Measurements from ENCODE around the gene HADHB. TPM values are rescaled to one million over a fixed set of nuclear protein-coding genes. Genes with fewer than 3 reads are reported as not detected.
A peak's percentile ranks its signal among the peaks of the same experiment; 100 is the strongest.
"Not testable (repeated sequence)": the region's sequence is repeated elsewhere in the genome, so short reads cannot be mapped to it uniquely, and the experiment has no call there.

HADHB gene
- polyA plus RNA-seq, 6 donors from 2014 or later = 97.7 to 133 (median 110) TPM

- Mint-ChIP-seq H3K9me3 (no peaks in the 10 kb centered on the region), H3K27me3 (no peaks in the 10 kb centered on the region), H3K27ac (peak overlapping the region in 1 of 6 donors; percentile 33), H3K4me3 (no peak overlapping the region), H3K36me3 (no peaks in the 10 kb centered on the region), H3K4me1 (peaks cover 6 to 9% (median 8%) of the 10 kb centered on the region in 3 donors)
- ATAC-seq (ENCODE audit: low read depth in 2 of 2) (no peak), DNase-seq (no peak)
Observed at GRCh38 chr2:26330604-26331003, 85.9 kb downstream of the HADHB start.

DNA sequence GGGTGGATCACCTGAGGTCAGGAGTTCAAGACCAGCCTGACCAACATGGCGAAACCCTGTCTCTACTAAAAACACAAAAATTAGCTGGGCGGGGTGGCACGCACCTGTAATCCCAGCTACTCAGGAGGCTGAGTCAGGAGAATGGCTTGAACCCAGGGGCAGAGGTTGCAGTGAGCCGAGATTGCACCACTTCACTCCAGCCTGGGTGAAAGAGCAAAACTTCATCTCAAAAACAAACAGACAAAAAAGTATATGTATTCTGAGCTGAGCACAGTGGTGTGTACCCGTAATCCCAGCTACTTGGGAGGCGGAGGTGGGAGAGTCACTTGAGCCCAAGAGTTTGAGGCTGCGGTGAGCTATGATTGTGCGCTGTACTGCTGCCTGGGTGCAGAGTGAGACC, 86.6 kb downstream of the HADHB start:
- not testable (repeated sequence) for DNase-seq; H3K9me3 Mint-ChIP-seq; H3K4me3 Mint-ChIP-seq; H3K27me3 Mint-ChIP-seq; H3K4me1 Mint-ChIP-seq; ATAC-seq (ENCODE audit: low read depth in 2 of 2); H3K36me3 Mint-ChIP-seq; H3K27ac Mint-ChIP-seq

GRCh38 chr2:26333293-26333692, 88.6 kb downstream of the HADHB start:
- no peaks in the 10 kb centered on the region for H3K9me3 Mint-ChIP-seq
- DNase-seq = no peak
- H3K4me3 Mint-ChIP-seq = no peak overlapping the region
- peak overlapping the region in 1 of 6 donors; percentile 33 for H3K27ac Mint-ChIP-seq
- no peaks in the 10 kb centered on the region for H3K27me3 Mint-ChIP-seq
- ATAC-seq (ENCODE audit: low read depth in 2 of 2) = no peak
- no peaks in the 10 kb centered on the region for H3K36me3 Mint-ChIP-seq
- peaks cover 6 to 9% (median 8%) of the 10 kb centered on the region in 3 donors for H3K4me1 Mint-ChIP-seq

- no peak for ATAC-seq (ENCODE audit: low read depth in 2 of 2)
- Mint-ChIP-seq H3K4me1 (peaks cover under 1 to 2% (median 2%) of the 10 kb centered on the region in 3 donors), H3K27ac (no peak overlapping the region), H3K36me3 (no peaks in the 10 kb centered on the region), H3K9me3 (no peaks in the 10 kb centered on the region), H3K27me3 (no peaks in the 10 kb centered on the region), H3K4me3 (no peak overlapping the region)
- no peak for DNase-seq
Observed at GRCh38 chr2:26335231-26335630, 90.5 kb downstream of the HADHB start.

DNA sequence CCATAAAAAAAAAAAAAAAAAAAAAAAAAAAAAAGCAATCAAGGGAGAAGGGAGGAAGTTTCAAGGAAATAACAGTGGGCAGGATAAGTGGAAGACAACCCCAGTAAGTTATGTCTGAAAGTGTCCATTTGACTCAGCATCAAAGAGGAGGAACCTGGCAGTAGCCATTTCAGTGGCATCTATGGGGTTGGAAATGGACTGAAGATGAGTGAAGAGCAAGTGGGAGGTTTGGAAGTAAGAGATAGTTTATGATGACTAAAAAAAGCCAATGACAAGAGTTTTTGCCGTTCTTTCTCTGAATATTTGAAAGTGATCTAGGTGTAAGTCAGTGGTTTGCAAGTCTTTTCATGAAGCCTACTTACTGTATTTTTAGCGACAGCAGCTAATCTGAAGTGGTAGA, 92.0 kb downstream of the HADHB start:
- Mint-ChIP-seq H3K27me3 (no peaks in the 10 kb centered on the region), H3K4me3 (no peak overlapping the region), H3K9me3 (no peaks in the 10 kb centered on the region), H3K27ac (peak overlapping the region in 1 of 6 donors; percentile 38), H3K36me3 (no peaks in the 10 kb centered on the region), H3K4me1 (no peaks in the 10 kb centered on the region)
- ATAC-seq (ENCODE audit: low read depth in 2 of 2) (no peak), DNase-seq (no peak)

DNA sequence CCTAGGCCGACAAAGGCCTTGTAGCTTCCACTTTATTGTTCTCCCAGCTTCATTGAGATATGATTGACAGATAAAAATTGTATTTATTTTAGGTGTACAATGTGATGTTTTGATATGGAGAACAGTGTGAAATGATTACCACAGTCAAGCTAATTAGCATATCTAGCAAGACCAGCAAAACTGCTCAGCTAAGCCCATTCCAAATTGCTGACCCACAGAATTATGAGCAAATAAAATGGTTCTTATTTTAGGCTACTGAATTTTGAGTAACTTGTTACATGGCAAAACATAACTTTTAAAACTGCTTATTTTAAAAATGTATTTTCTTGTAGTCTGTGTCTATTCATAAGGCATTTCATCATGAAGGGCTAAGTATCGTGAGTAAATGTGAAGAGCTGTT, 92.6 kb downstream of the HADHB start:
- Mint-ChIP-seq H3K9me3 (no peaks in the 10 kb centered on the region), H3K4me3 (no peak overlapping the region), H3K36me3 (no peaks in the 10 kb centered on the region), H3K27me3 (no peaks in the 10 kb centered on the region), H3K27ac (no peak overlapping the region), H3K4me1 (no peaks in the 10 kb centered on the region)
- ATAC-seq (ENCODE audit: low read depth in 2 of 2) = no peak
- DNase-seq = no peak

Other genes starting within 250 kb of the HADHB start
- gene RAB10, start 210.9 kb upstream of the HADHB start, polyA plus RNA-seq (ENCODE audit: low read depth in 6 of 6) = 10 to 100 TPM; 71.1 to 98.1 (median 82.5) TPM
- 1 to 10 TPM in 2 of 6 donors, under 1 TPM in 2, not detected in 2; 0.29 to 2.1 (median 0.79) TPM for gene GAREM2, start 71.9 kb upstream of the HADHB start, polyA plus RNA-seq (ENCODE audit: low read depth in 6 of 6)
- 100 to 1,000 TPM in 4 of 6 donors, 10 to 100 TPM in 2; 77.4 to 118 (median 102) TPM for gene HADHA, start 307 bp upstream of the HADHB start, polyA plus RNA-seq (ENCODE audit: low read depth in 6 of 6)
- 1 to 10 TPM; 1.2 to 8.0 (median 5.0) TPM for gene SELENOI, start 101.2 kb downstream of the HADHB start, polyA plus RNA-seq (ENCODE audit: low read depth in 6 of 6)
- gene ADGRF3, start 101.8 kb downstream of the HADHB start, polyA plus RNA-seq (ENCODE audit: low read depth in 6 of 6) = 1 to 10 TPM in 1 of 6 donors, under 1 TPM in 5; 0.09 to 1.4 (median 0.18) TPM
- not detected for gene DRC1, start 157.0 kb downstream of the HADHB start, polyA plus RNA-seq (ENCODE audit: low read depth in 6 of 6)
- gene OTOF, start 233.2 kb downstream of the HADHB start, polyA plus RNA-seq (ENCODE audit: low read depth in 6 of 6) = not detected